Measurements from ENCODE around the gene ZFP57.
A peak's percentile ranks its signal among the peaks of the same experiment; 100 is the strongest.

The ZFP57 gene

GRCh38 chr6:29631860-29632731 lies 48.9 kb downstream of the ZFP57 start:
- no peaks in the 10 kb centered on the region for H3K9me3 Mint-ChIP-seq
- peak overlapping the region; percentile 79 to 90 for H3K4me3 Mint-ChIP-seq
- H3K27me3 Mint-ChIP-seq = peaks cover 15 to 16% of the 10 kb centered on the region in 2 donors
- H3K27ac Mint-ChIP-seq = peak overlapping the region; percentile 1 to 60
- DNase-seq (peak; percentile 30 to 46 (median 43)), ATAC-seq (replicated peaks) (peak; percentile 58)
- H3K36me3 Mint-ChIP-seq (ENCODE audit: insufficient read depth) = no peaks in the 10 kb centered on the region
- peaks cover 28 to 32% of the 10 kb centered on the region in 2 donors for H3K4me1 Mint-ChIP-seq (ENCODE audit: low read depth in 2 of 2)

DNA sequence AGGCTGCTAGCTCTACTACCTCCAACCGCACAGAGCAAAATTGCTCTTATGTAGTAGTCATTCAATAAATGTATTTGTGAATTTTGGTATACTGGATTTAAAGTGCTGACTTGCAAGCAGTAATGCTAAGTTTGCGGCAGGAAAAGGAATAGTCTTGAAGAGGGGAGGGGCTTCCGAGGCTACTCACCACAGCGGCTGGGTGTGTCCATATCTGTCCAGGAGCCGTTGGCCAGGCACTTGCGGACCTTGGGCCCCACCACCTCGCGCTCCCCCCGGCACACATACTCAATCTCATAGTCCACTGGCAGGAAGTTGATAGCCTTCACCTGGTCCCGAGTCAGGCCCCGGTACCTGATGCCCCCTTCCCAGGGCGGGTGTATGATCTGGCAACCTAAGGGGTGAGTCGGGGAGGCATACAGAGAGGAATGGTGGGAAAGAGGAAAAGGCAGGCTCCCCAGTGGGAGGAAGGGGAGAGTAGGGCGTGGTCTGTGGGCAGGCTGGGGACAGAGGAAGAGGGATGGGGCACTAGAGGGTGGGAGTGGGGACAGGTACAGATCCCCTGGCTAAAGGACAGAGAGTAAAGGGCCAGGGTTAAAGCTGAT lies 49.6 kb downstream of the ZFP57 start:
- DNase-seq (no peak), ATAC-seq (replicated peaks) (no peak)
- Mint-ChIP-seq H3K4me3 (peak overlapping the region; percentile 79 to 90), H3K9me3 (no peaks in the 10 kb centered on the region), H3K4me1 (ENCODE audit: low read depth in 2 of 2) (peaks cover 28 to 32% of the 10 kb centered on the region in 2 donors), H3K27me3 (peaks cover 15 to 16% of the 10 kb centered on the region in 2 donors), H3K36me3 (ENCODE audit: insufficient read depth) (no peaks in the 10 kb centered on the region), H3K27ac (peak overlapping the region in 1 of 2 donors; percentile 60)

DNA sequence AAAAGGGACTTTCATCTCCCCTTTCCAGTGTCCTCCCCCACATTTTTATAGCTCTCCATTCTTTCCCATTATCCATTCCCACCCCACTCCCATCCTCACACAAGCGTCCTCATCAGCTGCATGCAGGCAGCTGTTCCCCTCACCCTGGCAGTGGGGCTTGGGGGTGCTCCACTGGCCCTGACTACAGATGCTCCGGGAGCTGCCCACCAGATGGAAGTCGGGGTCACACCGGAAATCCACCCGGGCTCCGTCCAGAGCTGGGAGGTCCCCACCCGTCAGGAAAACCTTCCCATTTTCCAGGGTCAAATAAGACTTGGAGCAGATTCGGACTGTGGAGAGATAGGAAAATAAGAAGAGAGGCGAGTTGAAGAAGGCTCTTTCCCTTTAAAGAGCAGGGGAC lies 50.6 kb downstream of the ZFP57 start:
- no peak for ATAC-seq (replicated peaks)
- Mint-ChIP-seq H3K27ac (no peak overlapping the region), H3K4me1 (ENCODE audit: low read depth in 2 of 2) (peaks cover 28 to 35% of the 10 kb centered on the region in 2 donors), H3K27me3 (peaks cover 15 to 16% of the 10 kb centered on the region in 2 donors), H3K9me3 (no peaks in the 10 kb centered on the region), H3K4me3 (peak overlapping the region in 1 of 2 donors; percentile 18), H3K36me3 (ENCODE audit: insufficient read depth) (no peaks in the 10 kb centered on the region)
- DNase-seq = no peak

DNA sequence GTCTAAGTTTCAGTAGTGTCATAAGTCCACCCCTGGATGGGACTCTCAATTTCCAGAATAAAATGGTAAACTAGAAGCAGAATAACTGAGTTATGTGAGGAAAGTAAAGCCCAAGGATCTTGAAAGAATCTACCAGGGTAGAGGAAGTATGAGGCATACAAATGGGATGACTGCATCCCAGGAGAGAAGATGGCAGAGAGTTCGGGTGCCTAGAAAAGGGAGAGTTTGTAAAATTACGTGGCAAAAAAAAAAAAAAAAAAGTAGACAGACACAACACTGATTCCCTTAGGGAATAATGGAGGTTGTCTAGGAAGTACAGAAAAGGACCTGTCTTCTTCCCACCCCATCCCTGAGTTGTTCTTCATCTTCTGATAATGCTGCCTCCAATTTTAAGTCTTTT lies 51.4 kb downstream of the ZFP57 start:
- H3K36me3 Mint-ChIP-seq (ENCODE audit: insufficient read depth) = no peaks in the 10 kb centered on the region
- peaks cover 15 to 16% of the 10 kb centered on the region in 2 donors for H3K27me3 Mint-ChIP-seq
- peak overlapping the region in 1 of 2 donors; percentile 91 for H3K4me3 Mint-ChIP-seq
- no peak overlapping the region for H3K27ac Mint-ChIP-seq
- no peak for ATAC-seq (replicated peaks)
- H3K9me3 Mint-ChIP-seq = no peaks in the 10 kb centered on the region
- DNase-seq = no peak
- peaks cover 28 to 35% of the 10 kb centered on the region in 2 donors for H3K4me1 Mint-ChIP-seq (ENCODE audit: low read depth in 2 of 2)

GRCh38 chr6:29628419-29629281 lies 52.3 kb downstream of the ZFP57 start:
- Mint-ChIP-seq H3K4me3 (peak overlapping the region; percentile 87 to 91), H3K9me3 (no peaks in the 10 kb centered on the region), H3K4me1 (ENCODE audit: low read depth in 2 of 2) (peaks cover 26 to 34% of the 10 kb centered on the region in 2 donors), H3K27ac (peak overlapping the region; percentile 30 to 39), H3K27me3 (peaks cover 14 to 15% of the 10 kb centered on the region in 2 donors), H3K36me3 (ENCODE audit: insufficient read depth) (no peaks in the 10 kb centered on the region)
- DNase-seq (peak in 2 of 3 experiments; percentile 30 to 37), ATAC-seq (replicated peaks) (peak; percentile 45)

DNA sequence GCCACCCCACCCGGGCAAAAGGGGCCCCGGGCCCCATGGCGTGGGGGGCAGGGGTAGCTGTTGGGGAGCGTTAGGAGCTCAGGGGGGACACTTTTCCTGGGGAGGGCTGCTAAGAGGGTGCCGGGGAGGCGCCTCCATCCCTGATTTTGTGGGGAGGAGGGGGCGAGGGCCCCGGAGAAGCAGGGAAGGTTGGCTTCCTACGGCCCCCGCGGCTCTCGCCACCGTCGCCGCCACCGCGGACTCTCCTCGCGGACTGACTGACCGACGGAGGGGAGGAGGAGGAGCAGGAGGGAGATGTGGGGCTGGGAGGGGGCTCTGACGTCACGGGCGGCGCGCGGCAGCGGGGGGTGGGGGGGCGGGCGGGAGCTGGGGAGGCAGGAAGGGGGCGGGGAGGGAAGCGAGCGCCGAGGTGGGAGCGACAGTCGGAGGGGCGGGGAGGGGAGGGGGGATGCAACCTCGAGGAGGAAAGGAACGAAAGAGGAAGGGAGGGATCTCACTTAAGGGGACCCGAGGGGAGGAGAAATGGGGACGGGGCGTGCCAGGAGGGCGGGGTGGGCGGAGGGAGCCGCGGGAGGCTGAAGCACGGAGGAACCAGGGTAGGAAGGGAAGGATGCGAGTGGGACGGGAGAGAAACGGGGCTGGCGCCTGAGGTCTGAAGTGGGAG lies 53.1 kb downstream of the ZFP57 start:
- no peaks in the 10 kb centered on the region for H3K36me3 Mint-ChIP-seq (ENCODE audit: insufficient read depth)
- peak overlapping the region; percentile 87 to 91 for H3K4me3 Mint-ChIP-seq
- H3K27ac Mint-ChIP-seq = peak overlapping the region; percentile 30 to 39
- no peaks in the 10 kb centered on the region for H3K9me3 Mint-ChIP-seq
- peaks cover 20 to 28% of the 10 kb centered on the region in 2 donors for H3K4me1 Mint-ChIP-seq (ENCODE audit: low read depth in 2 of 2)
- H3K27me3 Mint-ChIP-seq = peaks cover 10 to 15% of the 10 kb centered on the region in 2 donors
- peak; percentile 11 for ATAC-seq (replicated peaks)
- peak in 1 of 3 experiments; percentile 21 for DNase-seq

DNA sequence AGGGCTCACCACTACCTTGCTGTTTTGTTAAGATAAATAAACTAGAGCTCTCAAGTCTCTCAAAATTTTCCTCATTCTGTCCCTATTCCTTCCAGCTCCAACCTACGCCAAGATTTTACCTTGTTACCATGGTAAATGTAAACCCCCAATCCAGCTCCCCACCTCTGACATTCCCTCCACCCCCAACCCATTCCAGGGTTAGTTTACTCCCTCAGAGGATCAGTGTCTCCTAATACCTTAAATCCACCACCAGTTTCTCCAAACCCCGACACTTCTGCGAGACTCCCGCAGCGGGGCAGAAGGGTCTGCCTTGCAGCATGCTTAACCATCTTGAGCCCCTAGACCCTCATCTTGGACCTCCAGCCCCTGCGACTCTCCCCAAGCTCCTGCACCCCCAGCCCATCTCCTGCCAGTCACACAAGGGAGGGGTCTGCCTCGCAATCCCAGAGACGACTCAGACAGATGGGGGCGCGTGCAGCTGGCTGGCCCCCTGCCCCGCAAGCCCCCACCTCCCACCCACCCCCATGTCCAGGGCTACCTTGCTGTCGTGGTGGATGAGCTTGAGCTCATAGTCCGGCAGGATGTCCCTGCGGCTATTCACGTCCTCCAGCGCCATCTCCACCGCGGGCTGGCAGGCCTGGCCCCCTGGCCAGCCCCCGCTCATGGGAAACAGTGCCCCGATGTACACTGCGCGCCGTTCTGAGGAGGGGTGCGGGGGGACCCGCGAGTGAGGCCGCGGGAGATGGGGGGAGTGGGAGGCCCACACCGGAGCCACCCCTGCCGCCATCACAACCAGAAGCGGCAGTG lies 53.8 kb downstream of the ZFP57 start:
- peak overlapping the region; percentile 87 to 91 for H3K4me3 Mint-ChIP-seq
- H3K36me3 Mint-ChIP-seq (ENCODE audit: insufficient read depth) = no peaks in the 10 kb centered on the region
- no peak for DNase-seq
- no peaks in the 10 kb centered on the region for H3K9me3 Mint-ChIP-seq
- H3K4me1 Mint-ChIP-seq (ENCODE audit: low read depth in 2 of 2) = peaks cover 19 to 27% of the 10 kb centered on the region in 2 donors
- peak overlapping the region; percentile 23 to 30 for H3K27ac Mint-ChIP-seq
- ATAC-seq (replicated peaks) = no peak
- H3K27me3 Mint-ChIP-seq = peaks cover 8 to 12% of the 10 kb centered on the region in 2 donors

- peak overlapping the region in 1 of 2 donors; percentile 1 for H3K27ac Mint-ChIP-seq
- no peaks in the 10 kb centered on the region for H3K36me3 Mint-ChIP-seq (ENCODE audit: insufficient read depth)
- H3K4me3 Mint-ChIP-seq = no peak overlapping the region
- H3K27me3 Mint-ChIP-seq = no peaks in the 10 kb centered on the region
- DNase-seq (no peak), ATAC-seq (replicated peaks) (no peak)
- H3K9me3 Mint-ChIP-seq = no peaks in the 10 kb centered on the region
- peaks cover 10 to 14% of the 10 kb centered on the region in 2 donors for H3K4me1 Mint-ChIP-seq (ENCODE audit: low read depth in 2 of 2)
Observed at GRCh38 chr6:29625337-29625930, 55.5 kb downstream of the ZFP57 start.

- Mint-ChIP-seq H3K36me3 (ENCODE audit: insufficient read depth) (no peaks in the 10 kb centered on the region), H3K4me3 (no peak overlapping the region), H3K4me1 (ENCODE audit: low read depth in 2 of 2) (peaks cover 9 to 14% of the 10 kb centered on the region in 2 donors), H3K27me3 (no peaks in the 10 kb centered on the region), H3K27ac (peak overlapping the region in 1 of 2 donors; percentile 9), H3K9me3 (no peaks in the 10 kb centered on the region)
- no peak for ATAC-seq (replicated peaks)
- DNase-seq = no peak
Observed at GRCh38 chr6:29624520-29624961, 56.4 kb downstream of the ZFP57 start.

Measured in effector memory CD8-positive, alpha-beta T cell (primary cell).